Liver (tissue), 3 donors: Measurements from ENCODE around the gene EDDM3A.

ENCODE experiments used
- ATF3 ChIP-seq: IDR thresholded peaks from 2 replicates; pipeline ENCODE4 v1.6.1; 2016; ENCODE audit warnings: antibody characterized with exemption
- JUND ChIP-seq, 2 donors: IDR thresholded peaks; 2 replicates each; pipeline ENCODE4 v1.6.1; 2016; ENCODE audit warnings: antibody characterized with exemption in 2 of 2
- NR2F2 ChIP-seq: IDR thresholded peaks from 2 replicates; pipeline ENCODE4 v1.6.1; 2016; ENCODE audit warnings: antibody characterized with exemption
- RAD21 ChIP-seq, 2 donors: IDR thresholded peaks; 2 replicates each; pipeline ENCODE4 v1.6.1; 2016; ENCODE audit warnings: antibody characterized with exemption in 2 of 2, mild to moderate bottlenecking in 2 of 2
- TAF1 ChIP-seq: conservative IDR thresholded peaks from 2 replicates; pipeline ENCODE4 v1.6.1; 2016; ENCODE audit warnings: antibody characterized with exemption, mild to moderate bottlenecking
- YY1 ChIP-seq: IDR thresholded peaks from 2 replicates; pipeline ENCODE4 v1.6.1; 2016; ENCODE audit warnings: antibody characterized with exemption, mild to moderate bottlenecking
- ZBTB33 ChIP-seq: IDR thresholded peaks from 2 replicates; pipeline ENCODE4 v1.6.1; 2016; ENCODE audit warnings: antibody characterized with exemption
- TF ChIP-seq, protein P1 (sequence below): fragments of 150-350 bp; IDR thresholded peaks from 2 replicates; pipeline ENCODE4 v1.5.1; 2017; ENCODE audit warnings: improper control_type of control experiment, low read depth, low read length; ENCODE audit not compliant: missing input control
- donor health status: healthy.
- donor health status: healthy.

DNA sequence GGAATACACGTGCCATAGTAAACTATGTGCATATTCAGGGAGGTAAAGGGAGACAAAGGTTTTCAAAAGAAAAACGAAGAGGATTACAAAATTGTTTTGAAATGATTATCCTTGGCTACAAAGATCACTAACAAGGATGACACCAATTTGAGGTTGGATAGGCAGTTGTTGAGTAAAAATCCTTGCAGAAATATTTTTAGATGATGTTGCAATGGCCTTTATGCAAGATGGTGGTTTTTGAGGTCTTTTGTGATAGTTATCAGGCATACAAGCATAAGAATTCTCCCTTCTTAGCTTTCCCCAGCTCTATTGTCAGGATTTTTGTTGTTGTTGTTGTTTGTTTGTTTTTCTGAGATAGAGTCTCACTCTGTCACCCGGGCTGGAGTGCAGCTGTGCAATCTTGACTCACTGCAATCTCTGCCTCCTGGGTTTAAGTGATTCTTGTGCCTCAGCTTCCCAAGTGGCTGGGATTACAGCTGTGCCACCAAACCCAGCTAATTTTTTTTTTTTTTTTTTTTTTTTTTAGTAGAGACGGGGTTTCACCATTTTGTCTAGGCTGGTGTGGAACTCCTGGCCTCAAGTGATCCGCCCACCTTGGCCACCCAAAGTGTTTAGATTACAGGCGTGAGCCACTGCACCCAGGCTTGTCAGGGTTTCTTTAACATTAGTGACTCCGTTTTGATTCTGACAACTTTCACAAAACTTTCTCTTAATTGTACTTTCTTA, 49.1 kb downstream of the EDDM3A start:
- no peak for TF ChIP-seq JUND (IDR thresholded peaks at IDR 0.05)
- TF ChIP-seq RAD21 (IDR thresholded peaks at IDR 0.05) = no peak
- no peak for TF ChIP-seq NR2F2
- TF ChIP-seq, protein P1, sequence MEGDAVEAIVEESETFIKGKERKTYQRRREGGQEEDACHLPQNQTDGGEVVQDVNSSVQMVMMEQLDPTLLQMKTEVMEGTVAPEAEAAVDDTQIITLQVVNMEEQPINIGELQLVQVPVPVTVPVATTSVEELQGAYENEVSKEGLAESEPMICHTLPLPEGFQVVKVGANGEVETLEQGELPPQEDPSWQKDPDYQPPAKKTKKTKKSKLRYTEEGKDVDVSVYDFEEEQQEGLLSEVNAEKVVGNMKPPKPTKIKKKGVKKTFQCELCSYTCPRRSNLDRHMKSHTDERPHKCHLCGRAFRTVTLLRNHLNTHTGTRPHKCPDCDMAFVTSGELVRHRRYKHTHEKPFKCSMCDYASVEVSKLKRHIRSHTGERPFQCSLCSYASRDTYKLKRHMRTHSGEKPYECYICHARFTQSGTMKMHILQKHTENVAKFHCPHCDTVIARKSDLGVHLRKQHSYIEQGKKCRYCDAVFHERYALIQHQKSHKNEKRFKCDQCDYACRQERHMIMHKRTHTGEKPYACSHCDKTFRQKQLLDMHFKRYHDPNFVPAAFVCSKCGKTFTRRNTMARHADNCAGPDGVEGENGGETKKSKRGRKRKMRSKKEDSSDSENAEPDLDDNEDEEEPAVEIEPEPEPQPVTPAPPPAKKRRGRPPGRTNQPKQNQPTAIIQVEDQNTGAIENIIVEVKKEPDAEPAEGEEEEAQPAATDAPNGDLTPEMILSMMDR = no peak
- TF ChIP-seq ATF3 = no peak
- no peak for TF ChIP-seq TAF1
- no peak for TF ChIP-seq ZBTB33
- no peak for TF ChIP-seq YY1
